GM19324 (cell line): ENCODE data around the gene SNTA1.
"Not testable (repeated sequence)": the region's sequence is repeated elsewhere in the genome, so short reads cannot be mapped to it uniquely, and the experiment has no call there.

Experiments used
- ATAC-seq: cut with Tn5 transposase; IDR thresholded peaks from one replicate; pipeline ENCODE4 v1.9.1; 2021; ENCODE audit warnings: mild to moderate bottlenecking, moderate library complexity; ENCODE audit not compliant: unreplicated experiment, low FRiP score

The SNTA1 gene

GRCh38 chr20:33433465-33434234 is 9.9 kb downstream of the SNTA1 start:
- no peak for ATAC-seq

- ATAC-seq, result no peak
These were observed 11.7 kb downstream of the SNTA1 start for GRCh38 chr20:33431797-33432381.

- not testable (repeated sequence) for ATAC-seq
These were observed 19.7 kb downstream of the SNTA1 start for GRCh38 chr20:33423875-33424274.

DNA sequence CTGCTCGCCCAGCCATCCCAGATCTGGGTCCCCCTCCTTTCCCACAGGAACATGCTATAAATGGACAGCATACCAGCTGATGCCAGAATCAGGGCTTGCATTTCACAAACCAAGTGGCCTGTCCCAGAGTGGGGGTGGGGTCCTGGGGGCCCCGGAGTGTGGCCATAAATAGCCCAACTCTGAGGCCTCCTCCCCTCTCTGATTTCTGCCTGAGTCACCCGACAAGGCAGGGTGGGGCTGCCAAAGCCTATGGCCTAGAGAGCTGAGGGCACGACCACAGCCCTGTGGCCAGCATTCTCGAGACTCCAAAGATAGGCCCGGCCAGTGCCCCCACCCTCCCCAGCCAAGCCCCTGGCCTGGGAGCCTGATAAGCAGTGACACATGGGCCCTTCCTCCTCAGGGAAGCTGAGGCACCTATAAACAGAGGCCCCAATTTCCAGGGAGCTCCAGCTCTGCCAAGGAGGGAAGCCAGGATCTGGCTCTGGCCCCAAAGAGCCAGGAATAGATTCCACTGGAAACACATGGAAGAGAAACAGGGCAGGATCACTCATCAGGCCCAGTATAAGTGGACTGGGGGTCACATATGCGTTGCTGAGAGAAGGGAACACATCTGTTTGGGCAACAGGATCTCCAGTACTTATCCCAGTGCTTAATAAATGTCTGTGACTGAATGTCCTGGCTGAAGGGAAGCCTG is 20.3 kb downstream of the SNTA1 start:
- no peak for ATAC-seq

GRCh38 chr20:33419140-33419974 is 24.2 kb downstream of the SNTA1 start:
- ATAC-seq, result no peak

- no peak for ATAC-seq
These were observed 25.5 kb downstream of the SNTA1 start for GRCh38 chr20:33418033-33418432.

- ATAC-seq, result no peak
These were observed 27.6 kb downstream of the SNTA1 start for GRCh38 chr20:33415948-33416347.

DNA sequence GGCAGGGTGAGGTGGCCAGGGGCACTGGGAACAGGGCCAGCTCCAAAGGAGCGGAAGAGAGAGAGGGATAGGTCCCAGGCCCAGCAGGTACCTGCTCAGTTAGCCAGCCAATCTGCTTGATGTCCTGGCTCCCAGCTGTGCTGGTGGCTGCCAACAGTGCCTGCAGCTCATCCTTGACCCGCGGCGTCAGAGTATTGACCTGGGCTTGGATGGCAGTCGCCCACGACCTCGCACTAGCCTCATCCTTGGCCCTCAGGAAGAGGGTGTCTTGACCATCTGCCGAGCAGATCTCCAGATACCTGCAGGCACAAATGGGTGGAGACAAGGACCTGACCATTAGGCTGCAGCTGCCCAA is 31.1 kb downstream of the SNTA1 start:
- no peak for ATAC-seq

DNA sequence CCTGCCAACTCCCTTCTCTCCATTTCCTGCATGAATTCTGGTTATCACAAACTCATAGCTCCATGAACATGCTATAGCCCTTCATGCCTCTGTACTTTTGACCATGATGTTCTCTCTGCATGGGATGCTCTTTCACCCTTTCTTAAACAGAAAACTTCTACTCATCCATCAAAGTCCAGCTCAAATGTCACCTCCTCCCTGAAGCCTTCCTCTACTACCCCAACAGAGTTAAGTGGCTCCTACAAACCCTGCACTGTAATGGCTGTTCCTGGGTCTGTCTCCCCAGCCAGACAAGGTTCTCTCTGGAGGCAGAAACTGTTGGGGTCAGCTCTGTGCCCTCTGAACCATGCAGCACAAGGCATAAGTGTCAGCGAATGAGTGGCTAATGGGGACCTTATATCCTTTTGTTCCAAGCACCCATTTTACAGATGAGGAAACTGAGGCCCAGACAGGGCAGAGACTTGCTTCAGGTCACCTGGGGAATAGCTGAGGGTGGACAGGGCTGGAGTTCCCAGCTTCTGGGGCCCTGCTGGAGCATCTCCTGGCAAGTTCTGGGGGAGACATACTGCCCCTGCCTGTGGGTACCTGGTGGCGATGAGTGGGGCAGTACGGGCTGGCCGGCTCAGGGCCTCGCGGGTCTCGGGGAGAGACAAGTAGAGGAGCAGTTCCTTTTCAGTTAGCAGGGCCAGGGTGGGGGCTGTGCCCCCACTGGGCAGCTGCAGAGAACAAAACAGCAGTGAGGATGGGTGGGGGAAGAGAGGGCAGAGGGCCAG is 31.7 kb downstream of the SNTA1 start:
- ATAC-seq, result no peak

DNA sequence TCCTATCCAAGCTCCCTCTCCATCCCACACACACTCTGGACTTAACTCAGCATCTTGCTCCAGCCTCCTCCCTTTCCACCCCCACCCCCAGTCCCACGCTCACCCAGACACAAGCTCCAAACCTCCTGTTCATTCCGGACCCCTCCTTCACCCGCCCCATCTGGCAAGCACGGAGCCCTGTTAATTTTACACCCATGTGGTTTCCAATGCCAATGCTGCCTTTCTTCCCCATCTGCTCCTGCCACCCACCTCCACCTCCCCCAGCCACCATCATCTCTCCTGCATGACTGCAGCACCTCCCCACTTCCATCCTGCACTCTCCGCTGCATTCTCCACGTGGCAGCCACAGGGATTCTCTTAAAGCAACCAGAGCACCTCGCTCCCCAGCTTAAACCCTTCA is 32.3 kb downstream of the SNTA1 start:
- ATAC-seq, result no peak

- no peak for ATAC-seq
These were observed 33.4 kb downstream of the SNTA1 start for GRCh38 chr20:33410081-33410742.

- no peak for ATAC-seq
These were observed 34.6 kb downstream of the SNTA1 start for GRCh38 chr20:33408716-33409654.

DNA sequence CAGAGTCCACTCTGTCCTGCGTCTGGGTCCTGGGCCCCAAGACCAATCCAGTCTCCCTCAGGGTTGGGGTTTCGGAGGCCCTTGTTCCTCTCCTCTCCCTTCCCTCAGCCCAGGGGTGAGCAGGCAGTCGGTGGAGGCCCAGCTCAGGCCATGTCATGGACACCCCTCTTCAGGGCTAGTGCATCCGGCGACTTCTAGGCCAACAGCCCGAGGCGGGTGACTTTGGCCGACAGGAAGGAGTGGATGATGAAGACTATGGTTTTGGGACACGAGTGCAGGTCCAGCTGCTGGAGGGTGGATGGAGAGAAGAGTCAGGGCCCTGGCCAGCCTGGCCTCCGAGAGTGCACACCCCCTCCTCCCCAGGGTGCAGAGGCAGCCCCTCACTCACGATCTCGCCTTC is 35.2 kb downstream of the SNTA1 start:
- no peak for ATAC-seq

DNA sequence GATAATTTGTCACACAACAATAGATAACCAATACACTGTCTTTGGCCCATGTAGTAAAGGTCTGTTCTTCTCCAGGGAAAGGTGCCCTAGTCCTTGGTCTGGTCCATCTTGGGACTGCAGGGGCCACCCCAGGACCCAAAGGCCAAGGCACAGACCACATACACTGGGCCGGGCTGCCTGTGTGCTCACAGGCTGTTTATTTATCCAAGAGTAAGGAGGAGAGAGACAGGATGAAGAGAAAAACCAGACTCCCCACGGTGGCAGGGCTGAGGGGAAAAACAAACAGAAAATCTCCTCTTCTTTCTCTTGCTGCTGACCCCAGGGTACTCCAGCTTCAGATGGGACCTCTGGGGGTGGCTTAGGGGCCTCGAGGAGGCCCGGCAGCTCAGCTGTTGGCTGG is 35.8 kb downstream of the SNTA1 start:
- no peak for ATAC-seq

DNA sequence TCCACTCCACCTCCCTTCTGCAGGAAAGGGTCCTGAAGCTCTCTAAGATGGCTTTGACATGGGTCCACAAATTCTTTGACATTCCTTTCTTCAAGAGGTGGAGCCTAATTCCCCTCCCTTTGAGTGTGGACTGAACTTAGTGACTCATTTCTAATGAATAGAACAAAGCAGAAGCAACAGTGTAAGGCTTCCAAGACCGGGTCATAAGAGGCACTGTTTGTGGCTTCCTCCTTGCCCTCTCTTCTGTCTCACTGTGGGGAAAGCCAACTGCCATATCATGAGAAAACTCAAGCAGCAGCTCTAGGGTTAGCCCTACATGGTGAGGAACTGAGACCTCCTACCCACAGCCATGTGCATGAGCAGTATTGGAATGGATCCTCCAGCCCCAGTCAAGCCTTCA is 36.3 kb downstream of the SNTA1 start:
- no peak for ATAC-seq

DNA sequence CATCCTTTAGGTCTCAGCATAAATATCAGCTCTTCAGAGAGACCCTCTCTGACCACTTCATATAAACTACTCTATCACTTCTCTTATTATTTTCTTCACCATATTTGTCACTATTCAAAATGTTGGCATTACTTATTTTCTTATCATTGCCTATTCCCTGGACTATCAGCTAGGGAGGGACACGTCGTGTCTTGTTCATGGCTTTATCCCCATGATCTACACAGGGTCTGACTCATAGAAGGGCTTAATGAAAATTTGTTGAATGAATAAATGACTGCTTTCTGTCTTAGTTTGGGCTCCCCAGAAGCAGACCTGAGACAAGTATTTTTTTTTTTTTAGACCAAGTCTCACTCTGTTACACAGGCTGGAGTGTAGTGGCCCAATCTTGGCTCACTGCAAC is 39.3 kb downstream of the SNTA1 start:
- no peak for ATAC-seq

DNA sequence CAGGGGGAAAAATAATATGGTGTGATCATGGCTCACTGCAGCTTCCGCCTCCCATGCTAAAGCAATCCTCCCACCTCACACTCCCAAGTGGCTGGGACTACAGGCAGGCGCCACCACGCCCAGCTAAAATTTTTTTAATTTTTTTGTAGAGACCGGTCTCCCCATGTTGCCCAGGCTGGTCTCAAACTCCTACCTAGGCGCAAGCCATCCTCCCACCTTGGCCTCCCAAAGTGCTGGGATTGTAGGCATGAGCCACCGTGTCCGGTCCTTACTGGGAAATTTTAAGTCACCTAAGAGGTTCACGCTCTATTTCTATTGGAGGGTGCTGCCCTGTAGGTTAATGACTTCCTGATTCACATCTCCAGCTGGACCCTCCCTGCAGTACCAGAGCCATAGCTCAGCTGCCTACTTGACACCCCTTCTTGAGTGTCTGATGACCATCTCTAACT is 41.6 kb downstream of the SNTA1 start:
- no peak for ATAC-seq

DNA sequence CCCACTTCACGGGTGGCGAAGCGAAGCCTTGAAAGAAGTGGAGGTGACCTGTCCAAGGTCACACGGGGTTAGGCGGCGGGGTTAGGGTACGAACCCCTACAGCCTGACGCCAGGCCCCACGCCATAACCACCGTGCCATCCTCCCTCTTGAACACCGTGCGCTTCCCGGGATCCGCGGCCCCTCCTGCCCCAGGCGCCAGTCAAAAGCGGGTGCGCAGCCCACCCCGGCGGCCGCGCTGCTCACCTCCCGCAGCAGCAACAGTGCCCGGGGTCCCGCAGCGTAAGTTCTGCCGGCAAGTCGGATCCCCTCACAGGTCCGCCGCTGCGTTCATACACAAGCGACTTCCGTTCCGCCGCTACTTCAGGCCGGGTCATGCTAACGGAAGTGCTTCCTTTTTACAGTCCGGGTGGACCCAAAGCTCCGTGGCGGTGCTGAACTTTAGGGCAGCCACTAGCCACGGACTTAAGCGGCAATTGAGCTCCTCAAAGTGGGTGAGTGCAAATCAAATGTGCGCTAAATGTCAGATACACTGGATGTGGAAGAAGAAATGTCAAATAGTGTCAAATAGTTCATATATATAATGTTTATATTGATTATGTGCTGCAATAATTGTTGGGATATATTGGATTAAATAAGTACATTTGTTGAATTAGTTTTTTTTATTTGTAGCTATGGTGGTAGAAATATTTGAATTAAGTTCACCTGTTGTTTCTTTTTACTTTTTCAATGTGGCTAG is 42.2 kb downstream of the SNTA1 start, which contains the start of gene CDK5RAP1:
TSS of gene CDK5RAP1 (minus strand) at position 336 of the 737 bp plus-strand sequence. CDS start 4,455 bp downstream, outside the sequence.
- peak; percentile 76 for ATAC-seq
